GM18951 (cell line): ENCODE data around the gene ZDHHC3.

Source experiments
- POLR2A ChIP-seq: IDR thresholded peaks from 4 replicates; pipeline ENCODE4 v1.6.1; 2011; ENCODE audit warnings: mild to moderate bottlenecking; ENCODE audit not compliant: insufficient read length, insufficient read depth; ENCODE audit errors: extremely low read depth
- in situ Hi-C: fragments of 300-500 bp; cut with MboI; formaldehyde crosslinking; loops from one replicate; pipeline ENCODE4 v1.12.0; 2022; ENCODE audit warnings: low sequenced_read_pairs, mixed read lengths, inconsistent platforms; ENCODE audit not compliant: unreplicated experiment

ZDHHC3 gene

DNA sequence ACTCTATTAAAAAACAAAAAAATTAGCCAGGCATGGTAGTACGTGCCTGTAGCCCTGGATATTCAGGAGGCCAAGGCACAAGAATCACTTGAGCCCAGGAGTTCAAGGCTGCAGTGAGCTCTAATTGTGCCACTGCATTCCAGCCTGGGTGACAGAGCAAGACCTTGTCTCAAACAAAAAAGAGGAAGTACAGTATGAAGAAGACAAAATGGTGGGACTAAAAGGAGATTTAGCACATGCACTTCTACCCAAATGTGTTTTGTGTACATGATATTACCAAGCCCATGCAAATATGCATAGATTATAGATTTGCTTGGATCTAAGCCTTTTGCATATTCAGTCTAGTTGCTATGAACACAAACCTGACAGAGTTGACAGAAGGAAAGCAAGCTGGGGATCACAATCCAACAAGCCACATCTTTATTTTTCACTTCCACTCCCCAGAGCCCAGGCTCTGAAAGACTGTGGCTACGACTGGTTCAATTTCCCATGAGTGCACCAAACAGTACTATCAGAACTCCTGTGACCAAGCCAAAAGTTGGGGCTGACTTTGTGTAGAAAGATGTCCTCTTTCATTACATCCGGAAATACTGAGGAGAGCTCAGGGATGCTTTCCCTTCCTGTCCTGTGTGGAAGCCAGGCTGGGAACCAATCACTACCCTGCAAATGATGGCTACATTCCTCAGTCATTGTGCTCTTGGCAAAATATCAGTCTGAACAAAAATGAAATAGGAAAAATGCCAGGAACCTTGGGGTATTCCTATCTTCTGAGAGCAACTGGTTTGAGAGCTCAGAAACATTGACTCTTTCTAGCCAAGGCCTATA lies 52.1 kb downstream of the ZDHHC3 start:
- no peak for TF ChIP-seq POLR2A
- in situ Hi-C loops = loop anchor here (5.0 kb wide), 1 partner anchor 392 kb away; no protein-coding TSS in a partner anchor

DNA sequence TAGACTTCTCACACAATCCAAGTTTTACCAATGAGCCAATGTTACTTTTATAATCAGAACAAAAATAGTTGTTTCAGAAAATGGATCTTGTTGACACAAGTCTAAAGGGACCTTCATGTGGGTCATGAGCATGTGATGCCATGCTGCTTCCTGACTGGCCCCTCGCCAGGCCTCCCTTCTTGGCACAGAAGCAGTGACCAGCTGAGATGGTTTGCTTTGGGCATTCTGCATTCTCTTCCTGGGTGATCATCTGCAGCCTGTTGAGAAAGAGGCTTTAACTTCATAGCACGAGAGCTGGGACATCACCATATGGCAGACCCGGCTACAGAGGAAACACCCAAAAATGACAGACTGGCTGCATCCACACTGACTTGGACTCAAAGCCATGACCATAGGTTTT lies 55.9 kb downstream of the ZDHHC3 start:
- in situ Hi-C loops = loop anchor here (5.0 kb wide), 1 partner anchor 388 kb away; no protein-coding TSS in a partner anchor
- no peak for TF ChIP-seq POLR2A

DNA sequence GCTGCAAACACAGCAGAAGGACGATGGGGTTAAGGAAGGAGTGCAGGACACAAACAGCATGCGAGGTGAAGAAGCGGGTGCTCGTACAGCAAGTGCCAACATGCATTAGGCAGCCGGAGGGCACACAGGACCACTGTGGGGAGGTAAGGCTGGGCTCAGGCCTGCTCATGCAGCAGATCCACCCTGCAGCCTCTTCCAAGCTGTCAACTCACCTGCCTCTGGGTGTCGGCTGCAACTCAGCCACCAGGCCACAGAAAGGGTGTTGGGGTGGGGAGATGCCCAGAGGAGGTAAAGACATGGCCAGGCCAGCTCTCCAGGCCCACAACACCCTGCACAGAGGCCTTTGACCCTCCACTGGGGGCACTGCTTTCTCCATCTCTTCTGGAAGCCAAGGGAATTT lies 57.4 kb downstream of the ZDHHC3 start:
- in situ Hi-C loops = no loop called here
- no peak for TF ChIP-seq POLR2A

GRCh38 chr3:44918087-44918486 lies 57.9 kb downstream of the ZDHHC3 start:
- in situ Hi-C loops = no loop called here

GRCh38 chr3:44915702-44916438 lies 60.1 kb downstream of the ZDHHC3 start:
- in situ Hi-C loops = no loop called here
- no peak for TF ChIP-seq POLR2A

More at GRCh38 chr3:44918087-44918486, 57.9 kb downstream of the ZDHHC3 start:
- no peak for TF ChIP-seq POLR2A

GRCh38 chr3:44914936-44915335 lies 61.0 kb downstream of the ZDHHC3 start:
- in situ Hi-C loops = no loop called here
- no peak for TF ChIP-seq POLR2A

GRCh38 chr3:44913868-44914468 lies 62.0 kb downstream of the ZDHHC3 start:
- TF ChIP-seq POLR2A = no peak
- in situ Hi-C loops = no loop called here

- in situ Hi-C loops = no loop called here
- TF ChIP-seq POLR2A = no peak
These were observed 65.3 kb downstream of the ZDHHC3 start for GRCh38 chr3:44910693-44911092.

- TF ChIP-seq POLR2A = no peak
- in situ Hi-C loops = no loop called here
These were observed 66.9 kb downstream of the ZDHHC3 start for GRCh38 chr3:44909063-44909462.

DNA sequence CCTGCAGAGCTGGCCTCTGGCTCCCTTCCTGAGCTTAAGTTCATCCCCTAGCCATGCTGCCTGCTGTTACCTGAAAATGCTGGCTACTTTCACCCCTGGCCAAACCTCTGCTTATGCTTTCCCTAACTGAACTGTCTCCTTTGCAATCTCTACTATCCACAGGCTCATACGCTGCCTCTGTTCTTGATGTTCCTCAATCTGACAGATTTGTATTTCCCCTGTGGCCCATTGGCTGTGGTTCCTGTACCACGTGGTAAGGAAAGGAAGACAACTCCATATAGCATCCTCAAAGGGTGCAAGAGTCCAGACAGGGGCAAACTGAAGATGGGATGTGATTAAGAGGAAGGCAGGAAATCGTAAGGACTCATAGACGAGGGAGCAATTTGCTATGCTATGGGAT lies 68.4 kb downstream of the ZDHHC3 start:
- no peak for TF ChIP-seq POLR2A
- in situ Hi-C loops = no loop called here

GRCh38 chr3:44906997-44907396 lies 69.0 kb downstream of the ZDHHC3 start:
- TF ChIP-seq POLR2A = no peak
- in situ Hi-C loops = no loop called here

DNA sequence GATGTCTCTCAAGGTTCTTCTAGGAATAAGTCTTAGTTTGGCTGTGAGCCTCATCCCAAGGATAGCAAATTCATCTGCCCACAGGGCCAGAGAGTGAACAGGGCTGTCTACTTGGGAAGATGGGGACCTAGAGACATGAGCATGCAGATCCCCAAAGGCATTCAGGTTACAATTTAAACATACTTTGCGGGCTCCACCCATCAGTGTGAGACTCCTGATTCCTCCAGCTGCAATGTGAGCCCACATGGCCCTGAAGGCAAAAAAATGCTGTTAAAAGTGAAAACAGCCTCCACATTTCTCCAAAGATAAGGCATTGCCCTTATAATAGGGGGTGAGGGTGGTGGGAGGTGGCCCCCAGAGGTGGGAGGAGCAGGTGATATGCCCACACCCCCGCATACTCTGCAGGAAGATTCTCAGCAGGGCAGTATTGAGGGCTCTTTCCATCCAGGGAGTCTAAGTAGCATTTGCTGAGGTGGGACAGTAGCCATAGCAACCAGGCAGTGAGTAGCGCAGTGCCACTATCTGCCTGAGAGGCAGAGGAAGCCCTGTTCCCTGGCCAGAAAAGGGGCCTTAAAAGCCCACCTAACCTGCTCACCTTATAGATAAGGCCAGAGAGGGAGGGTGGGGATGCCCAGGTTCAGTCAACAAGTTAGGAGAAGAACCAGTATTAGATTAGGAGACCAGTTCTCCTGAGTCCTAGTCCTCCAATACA lies 70.4 kb downstream of the ZDHHC3 start:
- in situ Hi-C loops = no loop called here

GRCh38 chr3:44903751-44904150 lies 72.2 kb downstream of the ZDHHC3 start:
- in situ Hi-C loops = no loop called here
- TF ChIP-seq POLR2A = no peak

More for the DNA sequence above, 70.4 kb downstream of the ZDHHC3 start:
- no peak for TF ChIP-seq POLR2A
